B cell (primary cell): ENCODE results near the gene IRGC. TPM values are rescaled to one million over a fixed set of nuclear protein-coding genes. Genes with fewer than 3 reads are reported as not detected.

Experiments
- ATAC-seq: fragments of 200-7000 bp; cut with Tn5 transposase; one replicate; pipeline ENCODE4 v1.10.0; 2021; ENCODE audit warnings: low read depth, mild to moderate bottlenecking, moderate number of reproducible peaks, moderate library complexity
- CTCF ChIA-PET: fragments of 350-600 bp; sonication (Branson Sonifier 250); formaldehyde crosslinking; loops from one replicate; lab custom pipeline; 2021; ENCODE audit warnings: antibody characterized with exemption, inconsistent platforms; lab: Charles Lee
- POLR2A ChIA-PET: fragments of 350-600 bp; sonication (Branson Sonifier 250); formaldehyde crosslinking; loops from one replicate; lab custom pipeline; 2021; ENCODE audit warnings: antibody characterized with exemption; lab: Charles Lee
- DNase-seq: peaks from one replicate; pipeline ENCODE4 v3.0.0; 2013
- H2AFZ ChIP-seq: 2 replicates; pipeline ENCODE4 v1.6.1; 2012; ENCODE audit warnings: mild to moderate bottlenecking, low read depth, low read length; ENCODE audit not compliant: insufficient read depth, poor library complexity, severe bottlenecking
- H3K27ac ChIP-seq, 2 donors: 1 replicate in 1 of 2; 2 replicates in 1 of 2; pipeline ENCODE4 v1.5.1; 2012 to 2013; ENCODE audit warnings: low read length in 2 of 2, mild to moderate bottlenecking in 2 of 2, moderate library complexity in 1 of 2
- H3K27me3 ChIP-seq, 4 experiments: fragments of 200-600 bp in 1 of 4; sonication (generic) in 1 of 4; replicated peaks in 1 of 4; 1 replicate in 2 of 4; 2 replicates in 2 of 4; pipeline versions ENCODE4 v1.6.1 to v1.7.0; 2013 to 2016; ENCODE audit warnings: low read length in 3 of 4, mild to moderate bottlenecking in 2 of 4, mixed read lengths in 1 of 4, moderate library complexity in 1 of 4; ENCODE audit not compliant: insufficient read depth in 4 of 4, control insufficient read depth in 3 of 4; ENCODE audit errors: control extremely low read depth in 1 of 4
- H3K36me3 ChIP-seq, 2 experiments: replicated peaks in 1 of 2; 1 replicate in 1 of 2; 2 replicates in 1 of 2; pipeline versions ENCODE4 v1.6.1 to v1.7.1; 2013; ENCODE audit warnings: low read length in 1 of 2; ENCODE audit not compliant: insufficient read depth in 2 of 2, control insufficient read depth in 1 of 2; ENCODE audit errors: control extremely low read depth in 1 of 2, extremely low read depth in 1 of 2
- H3K4me1 ChIP-seq, 2 donors: fragments of 200-600 bp in 1 of 2; sonication (generic) in 1 of 2; 1 replicate in 1 of 2; 2 replicates in 1 of 2; pipeline versions ENCODE4 v1.5.1 to v1.6.1; 2013 to 2017; ENCODE audit warnings: low read length in 2 of 2; ENCODE audit not compliant: control insufficient read depth in 2 of 2, insufficient read depth in 2 of 2
- H3K4me2 ChIP-seq: replicated peaks from 2 replicates; pipeline ENCODE3; 2012; ENCODE audit warnings: mild to moderate bottlenecking, low read depth, low read length; ENCODE audit not compliant: poor library complexity, severe bottlenecking
- H3K4me3 ChIP-seq, 5 experiments: fragments of 200-600 bp in 1 of 5; sonication (generic) in 1 of 5; 1 replicate in 3 of 5; 2 replicates in 2 of 5; pipeline versions ENCODE4 v1.5.1 to v1.7.0; 2011 to 2016; ENCODE audit warnings: low read length in 4 of 5, mild to moderate bottlenecking in 4 of 5, low read depth in 2 of 5, control low read depth in 1 of 5, moderate library complexity in 1 of 5; ENCODE audit not compliant: insufficient read depth in 1 of 5; ENCODE audit errors: control extremely low read depth in 1 of 5, extremely low read depth in 1 of 5
- H3K79me2 ChIP-seq: fragments of 200-600 bp; sonication (generic); one replicate; pipeline ENCODE4 v1.6.0; 2016; ENCODE audit warnings: low read length; ENCODE audit not compliant: control insufficient read depth, insufficient read depth
- H3K9ac ChIP-seq: fragments of 200-600 bp; sonication (generic); 2 replicates; pipeline ENCODE4 v1.6.1; 2017; ENCODE audit warnings: mild to moderate bottlenecking, low read length, moderate library complexity
- H3K9me3 ChIP-seq, 3 donors: one replicate each; pipeline versions ENCODE4 v1.6.1 to v1.7.1; 2013; ENCODE audit warnings: low read length in 2 of 3; ENCODE audit not compliant: control insufficient read depth in 2 of 3, insufficient read depth in 1 of 3; ENCODE audit errors: control extremely low read depth in 1 of 3
- H4K20me1 ChIP-seq: 2 replicates; pipeline ENCODE4 v1.6.0; 2012; ENCODE audit warnings: mild to moderate bottlenecking, low read length; ENCODE audit not compliant: insufficient read depth, control insufficient read depth, poor library complexity, severe bottlenecking
- H3K27ac Mint-ChIP-seq: one replicate; pipeline ENCODE4 v1.8.0; 2021; ENCODE audit warnings: mixed read lengths
- H3K27me3 Mint-ChIP-seq: one replicate; pipeline ENCODE4 v1.8.0; 2021; ENCODE audit warnings: mixed read lengths
- H3K4me1 Mint-ChIP-seq: one replicate; pipeline ENCODE4 v1.8.0; 2021; ENCODE audit warnings: mixed read lengths
- H3K4me3 Mint-ChIP-seq: one replicate; pipeline ENCODE4 v1.8.0; 2021; ENCODE audit warnings: mixed read lengths
- H3K9me3 Mint-ChIP-seq: one replicate; pipeline ENCODE4 v1.8.0; 2022; ENCODE audit warnings: mixed read lengths; ENCODE audit not compliant: insufficient read depth
- CTCF ChIP-seq: fragments of 200-600 bp; IDR thresholded peaks from one replicate; pipeline ENCODE4 v1.8.0; 2022; ENCODE audit warnings: antibody characterized with exemption, mild to moderate bottlenecking
- EZH2 ChIP-seq: IDR thresholded peaks from 2 replicates; pipeline ENCODE4 v1.6.1; 2012; ENCODE audit warnings: borderline replicate concordance, low read depth, mild to moderate bottlenecking, moderate library complexity, low read length; ENCODE audit not compliant: insufficient read depth, poor library complexity, severe bottlenecking
- WGBS: methylation state at CpG from one replicate; pipeline ENCODE4 v1.1.5; 2013; ENCODE audit warnings: missing lambda C conversion rate; ENCODE audit not compliant: insufficient coverage; 5-methylcytosine and 5-hydroxymethylcytosine counted together
- intact Hi-C: fragments of 100-400 bp; cut with micrococcal nuclease; formaldehyde crosslinking; loops from one replicate; pipeline ENCODE4 v1.10.0; 2022
- polyA plus RNA-seq: library from polyadenylated mRNA; depleted of rRNA; stranded (reverse); fragments of >200 nt; gene quantifications from 2 replicates; pipeline ENCODE4 v1.2.3, GENCODE V29; 2012
- total RNA-seq, 2 donors: library from RNA; stranded (reverse); fragments of 120-200 nt in 1 of 2; gene quantifications; 1 replicate in 1 of 2; 2 replicates in 1 of 2; pipeline versions ENCODE4 v1.2.3 to v1.2.4, GENCODE V29; 2013 to 2022

The IRGC gene
- total and polyA plus RNA-seq, 2 donors (not counting 1 experiment from before 2014, with no cell fraction given) = not detected

GRCh38 chr19:43752287-43752875 is 36.5 kb downstream of the IRGC start:
- peak overlapping the region; percentile 100 for H3K4me2 ChIP-seq
- ChIA-PET CTCF (interaction anchor here (0.8 to 8.2 kb wide), 8 partner anchors 8 to 32 kb away, joined by 3 to 64 read pairs (median 10); no protein-coding TSS in a partner anchor), POLR2A (interaction anchor here (4.9 to 6.7 kb wide), 2 partner anchors 13 to 29 kb away, joined by 45 to 89 read pairs; partner anchors contain the start of gene KCNN4)
- H3K27ac Mint-ChIP-seq = peak overlapping the region; percentile 54
- peaks cover 68% of the 10 kb centered on the region for H3K4me1 Mint-ChIP-seq
- H4K20me1 ChIP-seq = no peaks in the 10 kb centered on the region
- peaks cover 26 to 63% of the 10 kb centered on the region in 2 donors for H3K4me1 ChIP-seq
- H3K27me3 Mint-ChIP-seq = no peaks in the 10 kb centered on the region
- H3K4me3 Mint-ChIP-seq = no peak overlapping the region
- no peak overlapping the region for H3K9ac ChIP-seq
- no peak overlapping the region for H2AFZ ChIP-seq
- peaks cover 27% of the 10 kb centered on the region for H3K79me2 ChIP-seq
- TF ChIP-seq EZH2 (no peak), CTCF (no peak)
- no peak overlapping the region for H3K4me3 ChIP-seq
- intact Hi-C loops = loop anchor here (10.0 kb wide), 1 partner anchor 182 kb away; the partner anchor contains the start of gene ZNF45
- peaks cover 0 to 41% of the 10 kb centered on the region in 2 experiments for H3K36me3 ChIP-seq
- no peaks in the 10 kb centered on the region for H3K9me3 ChIP-seq
- no peaks in the 10 kb centered on the region for H3K9me3 Mint-ChIP-seq
- no peak for ATAC-seq
- no peaks in the 10 kb centered on the region for H3K27me3 ChIP-seq
- DNase-seq = no peak
- WGBS = 75% methylated on average over 3 of the region's 6 CpGs
- H3K27ac ChIP-seq = peak overlapping the region; percentile 93 to 98

DNA sequence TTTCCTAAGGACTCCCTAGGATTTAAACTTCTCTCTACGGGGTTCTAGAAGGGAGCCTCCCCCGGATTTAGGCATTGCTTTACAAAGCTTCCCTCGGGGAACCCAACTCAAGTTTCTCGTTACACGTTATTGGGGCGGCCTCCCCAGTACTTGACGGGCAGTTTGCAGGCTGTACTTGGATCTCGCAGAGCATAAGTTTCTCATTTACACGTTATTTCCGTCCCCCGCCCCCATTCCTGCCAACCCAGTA is 38.3 kb downstream of the IRGC start:
- Mint-ChIP-seq H3K4me1 (peaks cover 68% of the 10 kb centered on the region), H3K27me3 (no peaks in the 10 kb centered on the region), H3K9me3 (no peaks in the 10 kb centered on the region), H3K27ac (peak overlapping the region; percentile 100), H3K4me3 (peak overlapping the region; percentile 99)
- peak overlapping the region; percentile 80 for H2AFZ ChIP-seq
- H3K9me3 ChIP-seq = no peaks in the 10 kb centered on the region
- no peaks in the 10 kb centered on the region for H4K20me1 ChIP-seq
- peaks cover 27% of the 10 kb centered on the region for H3K79me2 ChIP-seq
- peak overlapping the region; percentile 100 for H3K4me2 ChIP-seq
- H3K27me3 ChIP-seq = no peaks in the 10 kb centered on the region
- H3K4me1 ChIP-seq = peaks cover 23 to 53% of the 10 kb centered on the region in 2 donors
- no peak for ATAC-seq
- TF ChIP-seq CTCF (no peak), EZH2 (no peak)
- WGBS = 0% methylated on average over 11 of the region's 11 CpGs
- ChIA-PET CTCF (interaction anchor here (0.8 to 8.2 kb wide), 7 partner anchors 10 to 194 kb away, joined by 3 to 64 read pairs (median 16); no protein-coding TSS in a partner anchor), POLR2A (interaction anchor here (0.5 to 6.7 kb wide), 5 partner anchors 9 to 1714 kb away, joined by 3 to 89 read pairs (median 3); partner anchors contain the start of genes FOSB, KCNN4 and PINLYP)
- H3K27ac ChIP-seq = peak overlapping the region; percentile 93 to 98
- H3K36me3 ChIP-seq = peaks cover 0 to 26% of the 10 kb centered on the region in 2 experiments
- H3K9ac ChIP-seq = peak overlapping the region; percentile 78
- intact Hi-C loops = loop anchor here (1.0 to 10.0 kb wide), 6 partner anchors 11 to 250 kb away; partner anchors contain the start of genes IRGQ, KCNN4, PHLDB3 and ZNF428
- no peak for DNase-seq
- H3K4me3 ChIP-seq = peak overlapping the region; percentile 63 to 88 (median 83)
